Endothelial cell (in vitro differentiated cells): ENCODE data around the gene ST7L. TPM values are rescaled to one million over a fixed set of nuclear protein-coding genes. Genes with fewer than 3 reads are reported as not detected.

Source experiments
- DNase-seq: peaks from one replicate; pipeline ENCODE4 v3.0.0; 2021; ENCODE audit warnings: low spot score
- H3K27ac Mint-ChIP-seq: one replicate; pipeline ENCODE4 v1.8.0; 2021; ENCODE audit warnings: mixed read lengths, inconsistent platforms; ENCODE audit not compliant: unreplicated experiment
- H3K27me3 Mint-ChIP-seq: one replicate; pipeline ENCODE4 v1.8.0; 2021; ENCODE audit warnings: mild to moderate bottlenecking, moderate library complexity, mixed read lengths, inconsistent platforms; ENCODE audit not compliant: unreplicated experiment
- H3K36me3 Mint-ChIP-seq: one replicate; pipeline ENCODE4 v1.8.0; 2021; ENCODE audit warnings: mild to moderate bottlenecking, low read depth, mixed read lengths, inconsistent platforms; ENCODE audit not compliant: unreplicated experiment
- H3K4me1 Mint-ChIP-seq: one replicate; pipeline ENCODE4 v1.8.0; 2021; ENCODE audit warnings: mild to moderate bottlenecking, mixed read lengths, inconsistent platforms; ENCODE audit not compliant: unreplicated experiment
- H3K4me3 Mint-ChIP-seq: one replicate; pipeline ENCODE4 v1.8.0; 2021; ENCODE audit warnings: mild to moderate bottlenecking, mixed read lengths, inconsistent platforms; ENCODE audit not compliant: unreplicated experiment
- H3K9me3 Mint-ChIP-seq: one replicate; pipeline ENCODE4 v1.8.0; 2021; ENCODE audit warnings: mixed read lengths, inconsistent platforms; ENCODE audit not compliant: unreplicated experiment
- total RNA-seq: library from RNA; stranded (reverse); fragmentation: NEBNext Ultra II Directional; extraction: Animal tissue kit (Norgen Biotek cat#: 25700); gene quantifications from one replicate; pipeline ENCODE4 v1.2.1, GENCODE V29; 2021; ENCODE audit not compliant: unreplicated experiment
- TF ChIP-seq, protein P1 (sequence below): fragments of 200-600 bp; sonication (generic); IDR thresholded peaks from one replicate; pipeline ENCODE4 v1.5.0; 2021; ENCODE audit warnings: antibody characterized with exemption; ENCODE audit not compliant: unreplicated experiment

The ST7L gene
- total RNA-seq, 1 donor from 2014 or later = 14.3 TPM

DNA sequence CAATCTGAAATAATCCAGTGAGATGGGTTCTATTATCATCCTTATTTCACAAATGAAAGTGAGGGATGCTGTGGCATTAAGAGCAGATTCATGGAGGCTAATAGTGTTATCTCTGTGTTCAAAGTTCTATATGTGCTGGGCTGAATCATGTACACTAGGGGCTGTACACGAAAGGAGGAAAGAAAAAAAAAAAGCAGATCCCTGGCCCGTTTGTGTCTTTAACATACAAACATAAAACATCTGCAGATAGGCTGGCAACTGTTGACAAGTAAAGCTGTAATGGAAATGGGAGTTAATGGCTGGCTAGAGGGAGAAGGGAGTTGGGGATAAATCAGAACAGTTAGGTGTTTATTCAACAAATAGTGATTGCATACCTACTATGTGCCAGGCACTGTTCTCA lies 107.0 kb downstream of the ST7L start:
- Mint-ChIP-seq H3K9me3 (no peaks in the 10 kb centered on the region), H3K36me3 (peaks cover 3% of the 10 kb centered on the region), H3K4me3 (no peak overlapping the region), H3K27ac (no peak overlapping the region), H3K27me3 (peaks cover 20% of the 10 kb centered on the region), H3K4me1 (peaks cover 33% of the 10 kb centered on the region)
- no peak for DNase-seq
- TF ChIP-seq, protein P1, sequence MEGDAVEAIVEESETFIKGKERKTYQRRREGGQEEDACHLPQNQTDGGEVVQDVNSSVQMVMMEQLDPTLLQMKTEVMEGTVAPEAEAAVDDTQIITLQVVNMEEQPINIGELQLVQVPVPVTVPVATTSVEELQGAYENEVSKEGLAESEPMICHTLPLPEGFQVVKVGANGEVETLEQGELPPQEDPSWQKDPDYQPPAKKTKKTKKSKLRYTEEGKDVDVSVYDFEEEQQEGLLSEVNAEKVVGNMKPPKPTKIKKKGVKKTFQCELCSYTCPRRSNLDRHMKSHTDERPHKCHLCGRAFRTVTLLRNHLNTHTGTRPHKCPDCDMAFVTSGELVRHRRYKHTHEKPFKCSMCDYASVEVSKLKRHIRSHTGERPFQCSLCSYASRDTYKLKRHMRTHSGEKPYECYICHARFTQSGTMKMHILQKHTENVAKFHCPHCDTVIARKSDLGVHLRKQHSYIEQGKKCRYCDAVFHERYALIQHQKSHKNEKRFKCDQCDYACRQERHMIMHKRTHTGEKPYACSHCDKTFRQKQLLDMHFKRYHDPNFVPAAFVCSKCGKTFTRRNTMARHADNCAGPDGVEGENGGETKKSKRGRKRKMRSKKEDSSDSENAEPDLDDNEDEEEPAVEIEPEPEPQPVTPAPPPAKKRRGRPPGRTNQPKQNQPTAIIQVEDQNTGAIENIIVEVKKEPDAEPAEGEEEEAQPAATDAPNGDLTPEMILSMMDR = no peak

DNA sequence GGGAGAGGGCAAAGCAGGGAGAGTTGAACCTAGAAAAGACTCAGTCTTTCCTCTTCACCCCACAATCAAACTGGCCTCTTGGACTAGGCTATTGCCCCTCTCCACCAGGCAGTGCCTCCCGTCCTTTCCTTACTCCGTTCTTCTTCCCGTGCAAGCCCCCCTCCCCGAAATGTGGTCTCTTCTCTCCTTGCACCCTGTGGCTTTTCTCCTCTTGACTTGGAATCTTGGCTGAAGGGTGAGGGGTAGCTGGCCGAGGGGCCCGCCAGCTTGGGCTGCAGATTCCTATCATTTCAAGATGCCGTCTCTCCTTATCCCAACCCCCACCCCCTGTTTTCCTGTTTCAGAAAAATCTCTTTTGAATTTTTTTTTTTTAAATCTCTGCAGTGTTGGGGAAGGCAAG lies 108.6 kb downstream of the ST7L start:
- H3K27ac Mint-ChIP-seq = no peak overlapping the region
- H3K4me3 Mint-ChIP-seq = peak overlapping the region; percentile 22
- H3K27me3 Mint-ChIP-seq = peaks cover 19% of the 10 kb centered on the region

DNA sequence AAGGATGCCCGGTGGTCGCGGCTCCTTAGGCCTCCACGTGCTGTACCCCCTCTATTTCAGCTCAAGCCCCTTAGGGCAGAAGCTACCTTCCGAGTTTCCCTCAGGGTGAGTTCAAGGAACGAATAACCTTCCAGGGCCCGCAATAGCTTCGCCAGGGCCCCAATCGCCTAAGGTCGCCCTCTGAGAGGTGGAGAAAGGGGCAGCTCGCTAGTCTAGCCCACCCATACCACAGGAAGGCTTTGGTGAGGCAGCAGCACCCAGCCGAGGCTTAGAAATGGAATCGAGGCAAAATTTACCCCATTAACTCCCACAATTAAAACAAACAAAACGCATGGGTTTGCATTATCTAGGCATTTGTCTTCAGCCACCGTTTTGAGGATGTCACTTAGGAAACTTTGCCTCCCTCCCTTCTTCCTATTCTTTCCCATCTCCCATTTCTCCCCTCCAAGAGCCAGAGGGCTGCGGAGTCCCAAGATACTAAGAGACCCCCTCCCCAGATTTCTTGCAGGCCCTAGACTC lies 109.2 kb downstream of the ST7L start:
- DNase-seq = no peak
- Mint-ChIP-seq H3K27me3 (peaks cover 23% of the 10 kb centered on the region), H3K27ac (no peak overlapping the region), H3K4me1 (peaks cover 27% of the 10 kb centered on the region), H3K9me3 (no peaks in the 10 kb centered on the region), H3K36me3 (peaks cover 5% of the 10 kb centered on the region), H3K4me3 (peak overlapping the region; percentile 51)
- TF ChIP-seq, protein P1 = no peak

More for the DNA sequence above, 108.6 kb downstream of the ST7L start:
- Mint-ChIP-seq H3K4me1 (peaks cover 28% of the 10 kb centered on the region), H3K36me3 (peaks cover 5% of the 10 kb centered on the region), H3K9me3 (no peaks in the 10 kb centered on the region)
- TF ChIP-seq, protein P1 = no peak
- no peak for DNase-seq

DNA sequence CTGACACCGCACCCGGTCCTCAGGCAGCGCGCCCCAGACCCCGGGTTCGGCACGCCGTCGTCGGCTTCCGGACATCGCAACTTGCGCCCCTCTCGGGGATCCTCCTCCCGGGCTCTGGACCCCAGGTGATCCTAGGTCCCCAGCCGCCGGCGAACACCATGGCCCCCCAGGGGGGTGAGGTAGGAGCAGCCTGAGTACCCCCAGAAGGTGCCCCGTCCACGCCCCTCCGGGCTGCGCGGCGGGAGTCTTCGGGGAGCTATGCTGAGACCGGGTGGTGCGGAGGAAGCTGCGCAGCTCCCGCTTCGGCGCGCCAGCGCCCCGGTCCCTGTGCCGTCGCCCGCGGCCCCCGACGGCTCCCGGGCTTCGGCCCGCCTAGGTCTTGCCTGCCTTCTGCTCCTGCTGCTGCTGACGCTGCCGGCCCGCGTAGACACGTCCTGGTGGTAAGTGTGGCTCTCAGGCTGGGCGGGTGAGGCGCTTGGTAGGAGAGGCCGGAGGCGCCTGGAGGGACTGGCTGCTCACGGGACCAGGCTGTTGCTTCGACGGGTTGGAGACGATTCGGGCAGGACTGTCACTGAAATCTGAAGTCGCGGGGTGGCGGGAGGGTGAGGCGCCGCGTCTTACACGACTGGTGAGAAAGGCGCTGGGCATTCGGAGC lies 109.8 kb downstream of the ST7L start:
- Mint-ChIP-seq H3K27me3 (peaks cover 24% of the 10 kb centered on the region), H3K27ac (peak overlapping the region; percentile 24), H3K4me3 (peak overlapping the region; percentile 51), H3K9me3 (no peaks in the 10 kb centered on the region), H3K4me1 (peaks cover 27% of the 10 kb centered on the region), H3K36me3 (peaks cover 5% of the 10 kb centered on the region)
- no peak for DNase-seq
- TF ChIP-seq, protein P1 = no peak

DNA sequence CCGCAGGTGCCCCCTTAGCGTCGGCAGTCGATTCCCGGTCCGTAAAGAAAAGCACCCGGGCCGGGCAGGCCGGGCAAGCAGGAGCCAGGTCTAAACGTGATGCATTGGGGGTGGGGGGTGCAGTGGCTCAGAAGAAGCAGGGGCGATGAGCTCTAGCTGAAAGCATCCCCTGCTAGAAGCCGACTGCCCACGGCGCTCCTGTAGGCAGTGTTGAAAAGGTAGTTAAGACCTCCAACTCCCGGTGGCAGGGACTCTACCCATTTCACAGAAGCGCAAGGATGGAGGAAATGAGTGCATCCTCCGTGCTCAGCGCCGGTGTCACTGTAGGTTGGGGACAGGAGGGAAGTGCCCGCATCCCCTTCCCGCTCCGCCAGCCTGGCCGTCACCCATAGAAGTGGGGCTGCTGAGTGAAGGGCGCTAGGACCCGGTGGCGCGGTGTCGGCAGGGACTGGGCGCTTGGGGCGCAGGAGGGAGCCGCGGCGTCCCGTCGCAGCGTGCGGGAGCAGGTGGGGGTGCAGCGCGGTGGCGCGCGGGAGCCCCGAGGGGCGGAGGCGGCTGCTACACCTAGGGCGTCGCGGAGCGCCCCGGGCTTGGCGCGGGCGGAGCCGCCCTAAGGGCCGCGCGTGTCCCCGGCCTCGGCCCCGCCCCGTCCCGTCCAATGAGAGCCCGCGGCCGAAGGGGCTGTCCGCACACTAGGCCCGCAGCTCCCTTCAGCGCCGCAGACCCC lies 110.5 kb downstream of the ST7L start, which contains the start of gene WNT2B:
Gene WNT2B, plus strand, starts transcription at position 688 of the 727 bp plus-strand sequence. CDS start 298 bp downstream, outside the sequence.
- Mint-ChIP-seq H3K9me3 (no peaks in the 10 kb centered on the region), H3K36me3 (peaks cover 7% of the 10 kb centered on the region), H3K27ac (peak within 1 kb of the TSS; percentile 24), H3K27me3 (peaks cover 26% of the 10 kb centered on the region), H3K4me3 (peak within 1 kb of the TSS; percentile 56), H3K4me1 (peaks cover 28% of the 10 kb centered on the region)
- TF ChIP-seq, protein P1 = no peak
- DNase-seq = no peak
